GM18505 (cell line): ENCODE data around the gene UTY.

Experiments
- ATAC-seq: cut with Tn5 transposase; IDR thresholded peaks from one replicate; pipeline ENCODE4 v1.9.1; 2021; ENCODE audit not compliant: unreplicated experiment
- POLR2A ChIP-seq: IDR thresholded peaks from 4 replicates; pipeline ENCODE4 v1.6.1; 2011; ENCODE audit warnings: borderline replicate concordance; ENCODE audit not compliant: insufficient read depth, insufficient read length; ENCODE audit errors: extremely low read depth

Gene UTY

GRCh38 chrY:13205214-13205613 is 274.6 kb downstream of the UTY start:
- ATAC-seq, result no peak
- no peak for TF ChIP-seq POLR2A
